HCT116 (cell line): ENCODE results near the gene EBP. TPM values are rescaled to one million over a fixed set of nuclear protein-coding genes. Genes with fewer than 3 reads are reported as not detected.

Source experiments
- ATAC-seq: fragments of 200-7000 bp; cut with Tn5 transposase; 2 replicates; pipeline ENCODE4 v1.9.1; 2020; ENCODE audit warnings: mild to moderate bottlenecking, moderate library complexity
- BruUV-seq: library from RNA; stranded (reverse); fragments of 400-500 nt; replicated peaks from 2 replicates; lab custom pipeline; 2021; lab: Mats Ljungman, UMichigan
- CTCF ChIA-PET: fragments of 300-600 bp; sonication (Branson Sonifier 250); formaldehyde crosslinking; loops from one replicate; lab custom pipeline; 2021; ENCODE audit warnings: antibody characterized with exemption; lab: Charles Lee
- POLR2A ChIA-PET: fragments of 300-600, 350-600 bp; sonication (Branson Sonifier 250); formaldehyde crosslinking; loops from one replicate; lab custom pipeline; 2021; ENCODE audit warnings: antibody characterized with exemption; lab: Charles Lee
- RAD21 ChIA-PET, 2 experiments: fragments of 300-600 bp; sonication (Branson Sonifier 250); formaldehyde crosslinking; loops; one replicate each; lab custom pipeline; 2023; ENCODE audit warnings: low total read pairs in 2 of 2; ENCODE audit not compliant: uncharacterized antibody in 2 of 2, unreplicated experiment in 2 of 2, low non-redundant PET in 1 of 2; lab: Charles Lee
- DNase-seq: peaks from one replicate; pipeline ENCODE4 v3.0.0-alpha.2; 2010; ENCODE audit warnings: low read depth, low spot score
- H2AFZ ChIP-seq: fragments of 200-600 bp; shearing (Covaris generic), sonication (generic); 2 replicates; pipeline ENCODE4 v1.6.1; 2017; ENCODE audit warnings: low read depth, mixed run types, mixed read lengths, antibody characterized with exemption, low read length; ENCODE audit not compliant: poor library complexity, severe bottlenecking
- H3K27ac ChIP-seq: 2 replicates; pipeline ENCODE4 v1.5.1; 2012; ENCODE audit warnings: low read depth, low read length
- H3K27me3 ChIP-seq: fragments of 200-600 bp; sonication (generic); 2 replicates; pipeline ENCODE4 v1.6.1; 2016; ENCODE audit warnings: mixed run types, low read length, mixed read lengths; ENCODE audit not compliant: insufficient read depth
- H3K36me3 ChIP-seq, 2 experiments: fragments of 200-500 bp in 1 of 2; fragments of 200-600 bp in 1 of 2; sonication (Bioruptor generic) in 1 of 2; sonication (generic) in 1 of 2; 2 replicates each; pipeline versions ENCODE4 v1.5.1 to v1.6.1; 2014 to 2016; ENCODE audit warnings: low read length in 2 of 2, inconsistent platforms in 1 of 2, mixed read lengths in 1 of 2, mixed run types in 1 of 2; ENCODE audit not compliant: insufficient read depth in 2 of 2, control insufficient read depth in 1 of 2
- H3K4me1 ChIP-seq, 2 experiments: fragments of 200-600 bp in 1 of 2; sonication (generic) in 1 of 2; 2 replicates each; pipeline versions ENCODE4 v1.5.1 to v1.6.1; 2012 to 2017; ENCODE audit warnings: low read length in 2 of 2, inconsistent platforms in 1 of 2, mild to moderate bottlenecking in 1 of 2, mixed read lengths in 1 of 2, mixed run types in 1 of 2, moderate library complexity in 1 of 2; ENCODE audit not compliant: insufficient read depth in 2 of 2, control insufficient read depth in 1 of 2
- H3K4me2 ChIP-seq: fragments of 200-600 bp; sonication (generic); 2 replicates; pipeline ENCODE4 v1.6.1; 2017; ENCODE audit warnings: mixed run types, low read length, mixed read lengths
- H3K4me3 ChIP-seq, 2 experiments: fragments of 200-600 bp in 1 of 2; sonication (generic) in 1 of 2; replicated peaks in 1 of 2; 2 replicates each; pipeline ENCODE4 v1.5.1; 2011 to 2016; ENCODE audit warnings: low read length in 2 of 2, control low read depth in 1 of 2, low read depth in 1 of 2, mild to moderate bottlenecking in 1 of 2, mixed read lengths in 1 of 2, mixed run types in 1 of 2
- H3K79me2 ChIP-seq: fragments of 200-600 bp; sonication (generic); 2 replicates; pipeline ENCODE4 v1.6.1; 2017; ENCODE audit warnings: mild to moderate bottlenecking, mixed run types, low read length, moderate library complexity, mixed read lengths; ENCODE audit not compliant: insufficient read depth
- H3K9ac ChIP-seq: fragments of 200-600 bp; sonication (generic); 2 replicates; pipeline ENCODE4 v1.6.1; 2016; ENCODE audit warnings: low read length, mixed read lengths
- H3K9me2 ChIP-seq: fragments of 200-600 bp; sonication (generic), shearing (Covaris generic); 2 replicates; pipeline ENCODE4 v1.6.1; 2017; ENCODE audit warnings: mixed run types, mild to moderate bottlenecking, moderate library complexity; ENCODE audit not compliant: insufficient read depth
- H3K9me3 ChIP-seq, 2 experiments: fragments of 200-500 bp in 1 of 2; fragments of 200-600 bp in 1 of 2; sonication (Bioruptor generic) in 1 of 2; sonication (generic) in 1 of 2; 2 replicates each; pipeline ENCODE4 v1.6.1; 2014 to 2017; ENCODE audit warnings: low read length in 2 of 2, mixed read lengths in 2 of 2, inconsistent platforms in 1 of 2, low read depth in 1 of 2, mild to moderate bottlenecking in 1 of 2, mixed run types in 1 of 2, moderate library complexity in 1 of 2; ENCODE audit not compliant: control insufficient read depth in 1 of 2, insufficient read depth in 1 of 2
- H4K20me1 ChIP-seq: fragments of 200-600 bp; sonication (generic), shearing (Covaris generic); 2 replicates; pipeline ENCODE4 v1.6.1; 2017; ENCODE audit warnings: mixed run types, mild to moderate bottlenecking, moderate library complexity; ENCODE audit not compliant: insufficient read depth
- ATF3 ChIP-seq: IDR thresholded peaks from 2 replicates; pipeline ENCODE4 v1.6.1; 2012
- CBX3 ChIP-seq: IDR thresholded peaks from 2 replicates; pipeline ENCODE4 v1.6.1; 2012; ENCODE audit warnings: low read depth
- EGR1 ChIP-seq: IDR thresholded peaks from 2 replicates; pipeline ENCODE4 v1.6.1; 2012; ENCODE audit warnings: low read depth
- ELF1 ChIP-seq: IDR thresholded peaks from 2 replicates; pipeline ENCODE4 v1.6.1; 2012; ENCODE audit warnings: low read depth, borderline replicate concordance
- EZH2 ChIP-seq: fragments of 200-600 bp; sonication (generic); IDR thresholded peaks from 2 replicates; pipeline ENCODE4 v1.6.1; 2017; ENCODE audit warnings: antibody characterized with exemption, mixed run types
- FOSL1 ChIP-seq: IDR thresholded peaks from 2 replicates; pipeline ENCODE4 v1.6.1; 2012; ENCODE audit warnings: low read depth
- POLR2A ChIP-seq: IDR thresholded peaks from 2 replicates; pipeline ENCODE4 v1.7.0; 2011; ENCODE audit warnings: borderline replicate concordance; ENCODE audit not compliant: insufficient read depth, insufficient read length; ENCODE audit errors: extremely low read depth
- RAD21 ChIP-seq: IDR thresholded peaks from 2 replicates; pipeline ENCODE4 v1.6.1; 2012; ENCODE audit warnings: low read depth, mild to moderate bottlenecking
- REST ChIP-seq: IDR thresholded peaks from 2 replicates; pipeline ENCODE4 v1.6.1; 2012; ENCODE audit warnings: low read depth
- SIN3A ChIP-seq: IDR thresholded peaks from 2 replicates; pipeline ENCODE4 v1.6.1; 2012; ENCODE audit warnings: low read depth
- SRF ChIP-seq: IDR thresholded peaks from 2 replicates; pipeline ENCODE4 v1.6.1; 2012; ENCODE audit warnings: low read depth
- TCF7L2 ChIP-seq: IDR thresholded peaks from 2 replicates; pipeline ENCODE4 v1.7.0; 2011; ENCODE audit warnings: borderline replicate concordance, inconsistent platforms; ENCODE audit not compliant: insufficient read depth, insufficient read length; ENCODE audit errors: extremely low read depth
- YY1 ChIP-seq: IDR thresholded peaks from 2 replicates; pipeline ENCODE4 v1.6.1; 2011; ENCODE audit warnings: low read length, low read depth, moderate library complexity, mild to moderate bottlenecking; ENCODE audit not compliant: insufficient replicate concordance; ENCODE audit errors: extremely low read depth
- ZBTB33 ChIP-seq: IDR thresholded peaks from 2 replicates; pipeline ENCODE4 v1.6.1; 2011; ENCODE audit warnings: mild to moderate bottlenecking, low read length, moderate library complexity; ENCODE audit not compliant: insufficient replicate concordance; ENCODE audit errors: extremely low read depth
- intact Hi-C: fragments of 100-400 bp; cut with micrococcal nuclease; formaldehyde crosslinking; loops from 2 replicates; pipeline ENCODE4 v1.10.0; 2022
- total RNA-seq: library from RNA; stranded (reverse); gene quantifications from one replicate; pipeline ENCODE4 v1.2.1, GENCODE V29; 2021; ENCODE audit not compliant: unreplicated experiment
- TF ChIP-seq, protein P1 (sequence below): IDR thresholded peaks from 2 replicates; pipeline ENCODE4 v1.6.1; 2012
- TF ChIP-seq, protein P2 (sequence below), 3 experiments: fragments of 200-600 bp in 1 of 3; sonication (generic) in 1 of 3; IDR thresholded peaks in 2 of 3; conservative IDR thresholded peaks in 1 of 3; 2 replicates each; pipeline ENCODE4 v1.5.1; 2012 to 2017; ENCODE audit warnings: low read depth in 2 of 3, low read length in 2 of 3, antibody characterized with exemption in 1 of 3, borderline replicate concordance in 1 of 3, control low read depth in 1 of 3, mild to moderate bottlenecking in 1 of 3, mixed read lengths in 1 of 3, mixed run types in 1 of 3, moderate library complexity in 1 of 3; ENCODE audit not compliant: insufficient read depth in 1 of 3

EBP gene
- total RNA-seq, 1 experiment from 2014 or later: 93.8 TPM

- CTCF ChIA-PET: no interaction called here
- BruUV-seq: no TSS peak
- no peak for ATAC-seq
- no peak overlapping the region; the same call in 1 of the 2 replicates for H3K27ac ChIP-seq
- no peaks in the 10 kb centered on the region for H4K20me1 ChIP-seq
- no peaks in the 10 kb centered on the region for H3K27me3 ChIP-seq
- H3K9ac ChIP-seq: peak overlapping the region; percentile 98; the same call in 1 of the 2 replicates
- peak overlapping the region; percentile 84 to 90; a peak in 2 of 4 replicates for H3K4me3 ChIP-seq
- intact Hi-C loops: loop anchor here (10.0 kb wide), 1 partner anchor 101 kb away; the partner anchor contains the start of genes FTSJ1 and SLC38A5
- no peaks in the 10 kb centered on the region for H3K9me3 ChIP-seq
- no peak overlapping the region for H2AFZ ChIP-seq
- TF ChIP-seq RAD21 (no peak), EZH2 (no peak), ZBTB33 (no peak), ATF3 (no peak), EGR1 (no peak), SIN3A (no peak), POLR2A (no peak), YY1 (no peak), SRF (no peak), CBX3 (no peak), ELF1 (no peak), TCF7L2 (no peak), REST (no peak), FOSL1 (no peak)
- TF ChIP-seq, protein P1, sequence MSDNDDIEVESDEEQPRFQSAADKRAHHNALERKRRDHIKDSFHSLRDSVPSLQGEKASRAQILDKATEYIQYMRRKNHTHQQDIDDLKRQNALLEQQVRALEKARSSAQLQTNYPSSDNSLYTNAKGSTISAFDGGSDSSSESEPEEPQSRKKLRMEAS: no peak
- TF ChIP-seq, protein P2, sequence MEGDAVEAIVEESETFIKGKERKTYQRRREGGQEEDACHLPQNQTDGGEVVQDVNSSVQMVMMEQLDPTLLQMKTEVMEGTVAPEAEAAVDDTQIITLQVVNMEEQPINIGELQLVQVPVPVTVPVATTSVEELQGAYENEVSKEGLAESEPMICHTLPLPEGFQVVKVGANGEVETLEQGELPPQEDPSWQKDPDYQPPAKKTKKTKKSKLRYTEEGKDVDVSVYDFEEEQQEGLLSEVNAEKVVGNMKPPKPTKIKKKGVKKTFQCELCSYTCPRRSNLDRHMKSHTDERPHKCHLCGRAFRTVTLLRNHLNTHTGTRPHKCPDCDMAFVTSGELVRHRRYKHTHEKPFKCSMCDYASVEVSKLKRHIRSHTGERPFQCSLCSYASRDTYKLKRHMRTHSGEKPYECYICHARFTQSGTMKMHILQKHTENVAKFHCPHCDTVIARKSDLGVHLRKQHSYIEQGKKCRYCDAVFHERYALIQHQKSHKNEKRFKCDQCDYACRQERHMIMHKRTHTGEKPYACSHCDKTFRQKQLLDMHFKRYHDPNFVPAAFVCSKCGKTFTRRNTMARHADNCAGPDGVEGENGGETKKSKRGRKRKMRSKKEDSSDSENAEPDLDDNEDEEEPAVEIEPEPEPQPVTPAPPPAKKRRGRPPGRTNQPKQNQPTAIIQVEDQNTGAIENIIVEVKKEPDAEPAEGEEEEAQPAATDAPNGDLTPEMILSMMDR (IDR thresholded peaks at IDR 0.05 in 2 of 3, conservative IDR thresholded peaks at IDR 0.05 in 1 of 3; ENCODE audit: borderline replicate concordance in 1 of 3, insufficient read depth in 1 of 3, low read depth in 2 of 3, low read length in 2 of 3): no peak
- H3K4me1 ChIP-seq: peaks cover 5 to 14% of the 10 kb centered on the region in 2 experiments
- no peak for DNase-seq
- RAD21 ChIA-PET: no interaction called here
- peaks cover 27% of the 10 kb centered on the region for H3K79me2 ChIP-seq
- no peaks in the 10 kb centered on the region for H3K9me2 ChIP-seq
- H3K36me3 ChIP-seq: peaks cover 23 to 34% of the 10 kb centered on the region in 2 experiments; a peak in 3 of 4 replicates
- H3K4me2 ChIP-seq: peak overlapping the region; percentile 82
- POLR2A ChIA-PET: no interaction called here
These were observed 54.5 kb downstream of the EBP start for GRCh38 chrX:48576108-48576507.
